WTC11 (cell line): ENCODE measurements around the gene MBD3L4.
"Not testable (repeated sequence)": the region's sequence is repeated elsewhere in the genome, so short reads cannot be mapped to it uniquely, and the experiment has no call there.

Source experiments
- FOXP1 ChIP-seq: sonication (generic); formaldehyde crosslinking; IDR thresholded peaks from 2 replicates; pipeline ENCODE4 v1.8.0; 2022; ENCODE audit warnings: missing genetic modification reagents, mild to moderate bottlenecking, moderate library complexity, borderline replicate concordance
- JUN ChIP-seq: sonication (generic); formaldehyde crosslinking; IDR thresholded peaks from 2 replicates; pipeline ENCODE4 v1.8.0; 2023; ENCODE audit warnings: mild to moderate bottlenecking, missing genetic modification reagents
- NR3C1 ChIP-seq: sonication (generic); formaldehyde crosslinking; conservative IDR thresholded peaks from 2 replicates; pipeline ENCODE4 v1.8.1; 2023; ENCODE audit warnings: low read depth, mild to moderate bottlenecking, missing genetic modification reagents
- SMAD4 ChIP-seq: sonication (generic); formaldehyde crosslinking; IDR thresholded peaks from 2 replicates; pipeline ENCODE4 v1.8.0; 2022; ENCODE audit warnings: mild to moderate bottlenecking, missing genetic modification reagents
- TCF7 ChIP-seq: sonication (generic); formaldehyde crosslinking; IDR thresholded peaks from 2 replicates; pipeline ENCODE4 v1.8.0; 2022; ENCODE audit warnings: mild to moderate bottlenecking, low read depth, missing genetic modification reagents, moderate library complexity
- TF ChIP-seq, protein P1 (sequence below): fragments of 200-600 bp; IDR thresholded peaks from 2 replicates; pipeline ENCODE4 v1.8.0; 2022; ENCODE audit warnings: antibody characterized with exemption
- TF ChIP-seq, protein P2 (sequence below): sonication (generic); formaldehyde crosslinking; conservative IDR thresholded peaks from 2 replicates; pipeline ENCODE4 v1.8.1; 2023; ENCODE audit warnings: mild to moderate bottlenecking, low read depth, missing genetic modification reagents, moderate library complexity
- TF ChIP-seq, protein P3 (sequence below): sonication (generic); formaldehyde crosslinking; IDR thresholded peaks from 2 replicates; pipeline ENCODE4 v1.8.1; 2023; ENCODE audit warnings: mild to moderate bottlenecking, missing genetic modification reagents, moderate library complexity

DNA sequence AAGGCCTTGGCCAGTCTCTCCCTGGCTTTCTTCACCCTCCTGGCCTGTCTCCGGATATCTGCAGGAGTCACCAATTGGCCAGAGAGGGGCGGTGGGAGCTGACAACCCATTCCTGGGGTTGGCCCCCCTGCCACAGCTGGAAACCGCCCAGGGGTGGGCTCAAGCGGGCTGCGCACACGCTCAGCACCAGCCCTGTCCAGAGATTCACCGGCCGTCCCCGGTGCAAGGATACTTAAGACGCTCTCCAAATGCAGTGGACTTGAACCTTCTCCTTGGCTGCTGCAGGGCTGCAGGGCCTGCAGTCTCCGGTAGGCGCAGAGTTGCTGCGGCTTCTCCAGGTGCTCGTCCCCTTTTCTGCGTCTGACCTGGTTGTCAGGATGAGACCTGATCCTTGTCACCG, 16.4 kb upstream of the MBD3L4 start:
- not testable (repeated sequence) for TF ChIP-seq TCF7 (CRISPR knock-in tag); NR3C1 (CRISPR knock-in tag); JUN (CRISPR knock-in tag); FOXP1 (CRISPR knock-in tag); SMAD4
- TF ChIP-seq, protein P1, sequence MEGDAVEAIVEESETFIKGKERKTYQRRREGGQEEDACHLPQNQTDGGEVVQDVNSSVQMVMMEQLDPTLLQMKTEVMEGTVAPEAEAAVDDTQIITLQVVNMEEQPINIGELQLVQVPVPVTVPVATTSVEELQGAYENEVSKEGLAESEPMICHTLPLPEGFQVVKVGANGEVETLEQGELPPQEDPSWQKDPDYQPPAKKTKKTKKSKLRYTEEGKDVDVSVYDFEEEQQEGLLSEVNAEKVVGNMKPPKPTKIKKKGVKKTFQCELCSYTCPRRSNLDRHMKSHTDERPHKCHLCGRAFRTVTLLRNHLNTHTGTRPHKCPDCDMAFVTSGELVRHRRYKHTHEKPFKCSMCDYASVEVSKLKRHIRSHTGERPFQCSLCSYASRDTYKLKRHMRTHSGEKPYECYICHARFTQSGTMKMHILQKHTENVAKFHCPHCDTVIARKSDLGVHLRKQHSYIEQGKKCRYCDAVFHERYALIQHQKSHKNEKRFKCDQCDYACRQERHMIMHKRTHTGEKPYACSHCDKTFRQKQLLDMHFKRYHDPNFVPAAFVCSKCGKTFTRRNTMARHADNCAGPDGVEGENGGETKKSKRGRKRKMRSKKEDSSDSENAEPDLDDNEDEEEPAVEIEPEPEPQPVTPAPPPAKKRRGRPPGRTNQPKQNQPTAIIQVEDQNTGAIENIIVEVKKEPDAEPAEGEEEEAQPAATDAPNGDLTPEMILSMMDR, result not testable (repeated sequence)
- TF ChIP-seq, protein P2, sequence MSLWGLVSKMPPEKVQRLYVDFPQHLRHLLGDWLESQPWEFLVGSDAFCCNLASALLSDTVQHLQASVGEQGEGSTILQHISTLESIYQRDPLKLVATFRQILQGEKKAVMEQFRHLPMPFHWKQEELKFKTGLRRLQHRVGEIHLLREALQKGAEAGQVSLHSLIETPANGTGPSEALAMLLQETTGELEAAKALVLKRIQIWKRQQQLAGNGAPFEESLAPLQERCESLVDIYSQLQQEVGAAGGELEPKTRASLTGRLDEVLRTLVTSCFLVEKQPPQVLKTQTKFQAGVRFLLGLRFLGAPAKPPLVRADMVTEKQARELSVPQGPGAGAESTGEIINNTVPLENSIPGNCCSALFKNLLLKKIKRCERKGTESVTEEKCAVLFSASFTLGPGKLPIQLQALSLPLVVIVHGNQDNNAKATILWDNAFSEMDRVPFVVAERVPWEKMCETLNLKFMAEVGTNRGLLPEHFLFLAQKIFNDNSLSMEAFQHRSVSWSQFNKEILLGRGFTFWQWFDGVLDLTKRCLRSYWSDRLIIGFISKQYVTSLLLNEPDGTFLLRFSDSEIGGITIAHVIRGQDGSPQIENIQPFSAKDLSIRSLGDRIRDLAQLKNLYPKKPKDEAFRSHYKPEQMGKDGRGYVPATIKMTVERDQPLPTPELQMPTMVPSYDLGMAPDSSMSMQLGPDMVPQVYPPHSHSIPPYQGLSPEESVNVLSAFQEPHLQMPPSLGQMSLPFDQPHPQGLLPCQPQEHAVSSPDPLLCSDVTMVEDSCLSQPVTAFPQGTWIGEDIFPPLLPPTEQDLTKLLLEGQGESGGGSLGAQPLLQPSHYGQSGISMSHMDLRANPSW, result not testable (repeated sequence)
- TF ChIP-seq, protein P3, sequence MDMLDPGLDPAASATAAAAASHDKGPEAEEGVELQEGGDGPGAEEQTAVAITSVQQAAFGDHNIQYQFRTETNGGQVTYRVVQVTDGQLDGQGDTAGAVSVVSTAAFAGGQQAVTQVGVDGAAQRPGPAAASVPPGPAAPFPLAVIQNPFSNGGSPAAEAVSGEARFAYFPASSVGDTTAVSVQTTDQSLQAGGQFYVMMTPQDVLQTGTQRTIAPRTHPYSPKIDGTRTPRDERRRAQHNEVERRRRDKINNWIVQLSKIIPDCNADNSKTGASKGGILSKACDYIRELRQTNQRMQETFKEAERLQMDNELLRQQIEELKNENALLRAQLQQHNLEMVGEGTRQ (CRISPR knock-in tag), result not testable (repeated sequence)
